Muscle layer of colon (tissue), 2 donors: ENCODE data around the gene POR.
"Not testable (repeated sequence)": the region's sequence is repeated elsewhere in the genome, so short reads cannot be mapped to it uniquely, and the experiment has no call there.

Experiments used
- H3K27ac ChIP-seq: one replicate; pipeline ENCODE4 v1.7.0; 2013; ENCODE audit warnings: low read depth, mild to moderate bottlenecking, low read length, moderate library complexity
- H3K27me3 ChIP-seq, 2 donors: one replicate each; pipeline ENCODE4 v1.7.0; 2013; ENCODE audit warnings: low read length in 2 of 2, mild to moderate bottlenecking in 2 of 2; ENCODE audit not compliant: insufficient read depth in 2 of 2, control insufficient read depth in 1 of 2
- H3K36me3 ChIP-seq: one replicate; pipeline ENCODE4 v1.7.0; 2013; ENCODE audit warnings: mild to moderate bottlenecking, low read length; ENCODE audit not compliant: insufficient read depth
- H3K4me1 ChIP-seq: one replicate; pipeline ENCODE4 v1.7.0; 2013; ENCODE audit warnings: mild to moderate bottlenecking, low read length; ENCODE audit not compliant: insufficient read depth
- H3K4me3 ChIP-seq, 2 donors: one replicate each; pipeline ENCODE4 v1.7.0; 2013; ENCODE audit warnings: low read length in 2 of 2, low read depth in 1 of 2, mild to moderate bottlenecking in 1 of 2, moderate library complexity in 1 of 2
- H3K9ac ChIP-seq: one replicate; pipeline ENCODE4 v1.7.0; 2013; ENCODE audit warnings: low read length
- H3K9me3 ChIP-seq: one replicate; pipeline ENCODE4 v1.7.0; 2013; ENCODE audit warnings: mild to moderate bottlenecking, low read length
- donor health status: abdominal sarcoma.
- donor health status: Adenocarcinoma of cecum.

The POR gene

GRCh38 chr7:75888464-75889222, 26.3 kb upstream of the POR start:
- Histone ChIP-seq H3K9me3 (no peaks in the 10 kb centered on the region), H3K9ac (no peak overlapping the region), H3K27ac (no peak overlapping the region), H3K36me3 (peaks cover 29% of the 10 kb centered on the region), H3K4me3 (no peak overlapping the region), H3K27me3 (no peaks in the 10 kb centered on the region), H3K4me1 (no peaks in the 10 kb centered on the region)

GRCh38 chr7:75889223-75889825, 25.6 kb upstream of the POR start:
- Histone ChIP-seq H3K27ac (no peak overlapping the region), H3K4me3 (no peak overlapping the region), H3K9me3 (no peaks in the 10 kb centered on the region), H3K27me3 (no peaks in the 10 kb centered on the region), H3K9ac (no peak overlapping the region), H3K4me1 (no peaks in the 10 kb centered on the region), H3K36me3 (peaks cover 29% of the 10 kb centered on the region)

GRCh38 chr7:75889826-75890225, 25.1 kb upstream of the POR start:
- no peak overlapping the region for H3K27ac ChIP-seq

GRCh38 chr7:75891237-75891636, 23.7 kb upstream of the POR start:
- H3K4me3 ChIP-seq, H3K27me3 ChIP-seq, H3K9me3 ChIP-seq, H3K4me1 ChIP-seq, H3K27ac ChIP-seq, H3K9ac ChIP-seq: not testable (repeated sequence)
- peaks cover 14% of the 10 kb centered on the region for H3K36me3 ChIP-seq

More at GRCh38 chr7:75889826-75890225, 25.1 kb upstream of the POR start:
- H3K36me3 ChIP-seq: peaks cover 28% of the 10 kb centered on the region
- H3K4me3 ChIP-seq: no peak overlapping the region
- no peaks in the 10 kb centered on the region for H3K27me3 ChIP-seq
- H3K9me3 ChIP-seq: no peaks in the 10 kb centered on the region
- H3K9ac ChIP-seq: no peak overlapping the region
- H3K4me1 ChIP-seq: no peaks in the 10 kb centered on the region

- Histone ChIP-seq H3K4me3 (no peak overlapping the region), H3K4me1 (no peaks in the 10 kb centered on the region), H3K36me3 (peaks cover 11% of the 10 kb centered on the region), H3K27ac (no peak overlapping the region), H3K9me3 (no peaks in the 10 kb centered on the region), H3K27me3 (no peaks in the 10 kb centered on the region), H3K9ac (no peak overlapping the region)
Measured at GRCh38 chr7:75891815-75892411, 23.0 kb upstream of the POR start.

GRCh38 chr7:75892634-75893272, 22.2 kb upstream of the POR start:
- no peak overlapping the region for H3K27ac ChIP-seq
- H3K36me3 ChIP-seq: peaks cover 8% of the 10 kb centered on the region
- no peak overlapping the region for H3K9ac ChIP-seq
- H3K4me3 ChIP-seq: no peak overlapping the region
- no peaks in the 10 kb centered on the region for H3K9me3 ChIP-seq
- H3K27me3 ChIP-seq: no peaks in the 10 kb centered on the region
- H3K4me1 ChIP-seq: no peaks in the 10 kb centered on the region

- H3K36me3 ChIP-seq: no peaks in the 10 kb centered on the region
- H3K4me1 ChIP-seq: no peaks in the 10 kb centered on the region
- H3K27ac ChIP-seq: no peak overlapping the region
- no peaks in the 10 kb centered on the region for H3K9me3 ChIP-seq
- no peak overlapping the region for H3K4me3 ChIP-seq
- H3K9ac ChIP-seq: no peak overlapping the region
- H3K27me3 ChIP-seq: no peaks in the 10 kb centered on the region
Measured at GRCh38 chr7:75896803-75897327, 18.1 kb upstream of the POR start.

- Histone ChIP-seq H3K9me3 (no peaks in the 10 kb centered on the region), H3K36me3 (no peaks in the 10 kb centered on the region), H3K27ac (no peak overlapping the region), H3K27me3 (no peaks in the 10 kb centered on the region), H3K4me3 (no peak overlapping the region), H3K4me1 (no peaks in the 10 kb centered on the region), H3K9ac (no peak overlapping the region)
Measured at GRCh38 chr7:75900617-75901315, 14.2 kb upstream of the POR start.

GRCh38 chr7:75905785-75906604, 9.0 kb upstream of the POR start:
- Histone ChIP-seq H3K9ac (no peak overlapping the region), H3K27ac (no peak overlapping the region), H3K27me3 (no peaks in the 10 kb centered on the region), H3K36me3 (no peaks in the 10 kb centered on the region), H3K4me3 (no peak overlapping the region), H3K4me1 (peaks cover 5% of the 10 kb centered on the region), H3K9me3 (no peaks in the 10 kb centered on the region)

GRCh38 chr7:75906991-75907667, 7.8 kb upstream of the POR start:
- Histone ChIP-seq H3K4me3 (no peak overlapping the region), H3K27me3 (no peaks in the 10 kb centered on the region), H3K27ac (no peak overlapping the region), H3K9ac (no peak overlapping the region), H3K9me3 (no peaks in the 10 kb centered on the region), H3K36me3 (no peaks in the 10 kb centered on the region), H3K4me1 (peaks cover 5% of the 10 kb centered on the region)
